HL-60/S4 treated with phorbol 12-myristate 13-acetate at 8.2 ng/mL for 4 days and 3 days (cell line): ENCODE measurements around the gene TNN.

ENCODE experiments used
- in situ Hi-C: fragments of 300-500 bp; cut with MboI; formaldehyde crosslinking; loops from 2 replicates; pipeline ENCODE4 v1.15.0; 2022; ENCODE audit warnings: low sequenced_read_pairs

Gene TNN

DNA sequence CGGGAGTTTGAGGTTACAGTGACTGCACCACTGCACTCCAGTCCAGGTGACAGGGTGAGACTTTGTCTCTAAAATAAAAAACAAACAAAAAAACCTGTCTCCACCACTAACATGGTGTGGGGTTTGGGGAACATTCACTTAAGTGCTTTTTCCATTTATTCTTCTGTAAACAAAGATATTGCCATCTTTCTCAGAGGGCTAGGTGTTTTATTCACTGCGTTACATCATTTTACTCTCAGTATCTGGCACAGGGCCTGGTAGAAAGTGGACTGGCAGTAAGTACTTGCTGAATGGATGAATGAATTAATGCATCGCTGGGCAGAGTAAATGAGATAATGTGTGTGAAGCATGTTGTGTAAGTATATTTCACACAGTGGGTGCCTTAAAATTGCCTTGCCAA is 104.9 kb downstream of the TNN start:
- in situ Hi-C loops: no loop called here

DNA sequence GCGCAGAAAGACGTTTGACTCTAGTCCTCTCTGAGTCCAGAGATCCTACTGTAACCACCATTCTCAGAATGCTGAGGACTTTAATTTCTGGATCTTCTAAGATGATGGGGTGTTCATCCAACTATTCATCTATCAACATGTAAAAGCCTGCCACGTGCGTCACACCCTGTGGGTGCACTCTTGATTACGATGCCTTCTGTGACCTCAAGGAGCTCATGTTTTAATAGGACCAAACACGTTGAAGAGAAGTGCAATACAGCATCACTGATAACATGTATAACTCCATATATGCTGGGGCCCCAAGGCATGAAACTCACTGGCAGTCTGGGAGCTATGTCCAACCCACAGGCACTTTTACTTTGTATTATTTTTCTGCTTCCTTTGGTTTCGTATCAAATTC is 105.9 kb downstream of the TNN start:
- in situ Hi-C loops: no loop called here

DNA sequence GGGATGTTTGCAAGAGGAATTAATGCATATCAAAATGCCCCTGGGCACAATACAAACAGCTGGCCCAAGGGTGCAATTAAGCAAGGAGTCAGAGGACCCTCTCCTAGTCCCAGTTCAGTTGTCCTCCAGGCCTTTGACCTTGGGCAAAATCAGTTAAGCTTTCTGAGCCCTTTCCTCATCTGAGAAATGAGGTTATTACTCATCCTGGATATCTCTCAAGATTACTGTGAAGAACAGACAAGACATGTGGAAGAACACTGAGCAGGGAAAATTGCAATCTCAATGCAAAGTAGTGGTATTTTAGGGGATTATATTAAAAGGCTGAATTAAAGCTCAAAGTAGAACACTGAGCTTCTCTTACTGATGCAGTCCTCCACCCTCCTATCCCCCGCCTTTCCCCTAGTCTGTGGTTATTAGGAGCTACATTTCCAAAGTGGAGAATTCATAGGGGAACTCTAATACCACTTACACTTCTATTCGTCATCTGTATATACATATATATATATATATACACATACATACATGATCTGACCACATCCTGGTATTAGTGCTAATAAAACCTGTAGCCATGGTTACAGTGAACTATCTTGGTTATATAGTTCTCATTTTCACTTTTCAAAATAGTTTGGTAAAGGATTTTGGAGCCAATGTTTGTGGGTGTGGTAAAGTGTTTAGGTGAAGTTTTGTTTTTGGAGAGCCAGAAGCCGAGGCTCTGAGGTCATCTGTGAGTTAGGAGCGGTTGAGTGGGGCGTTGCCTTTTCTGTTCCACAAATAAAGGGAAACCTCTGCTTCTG is 106.9 kb downstream of the TNN start:
- in situ Hi-C loops: no loop called here

DNA sequence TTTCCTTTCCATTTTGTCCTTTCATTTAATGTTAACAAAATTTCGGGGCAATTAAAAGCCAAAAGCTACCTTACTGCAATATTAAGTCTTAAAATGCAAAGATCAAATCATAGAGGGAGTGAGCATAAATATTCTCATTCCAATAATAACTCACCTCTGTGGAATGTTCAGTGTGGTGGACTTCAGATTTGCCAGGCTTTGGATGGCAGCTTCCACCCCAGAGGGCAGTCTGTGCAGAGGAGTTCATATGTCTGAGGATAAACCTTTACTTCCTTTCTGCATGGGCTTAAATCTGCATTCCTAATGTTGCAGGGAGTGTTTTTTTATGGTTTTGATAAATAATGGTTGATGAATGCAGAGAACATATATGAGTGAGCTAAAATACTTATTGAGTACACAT is 108.6 kb downstream of the TNN start:
- in situ Hi-C loops: no loop called here

DNA sequence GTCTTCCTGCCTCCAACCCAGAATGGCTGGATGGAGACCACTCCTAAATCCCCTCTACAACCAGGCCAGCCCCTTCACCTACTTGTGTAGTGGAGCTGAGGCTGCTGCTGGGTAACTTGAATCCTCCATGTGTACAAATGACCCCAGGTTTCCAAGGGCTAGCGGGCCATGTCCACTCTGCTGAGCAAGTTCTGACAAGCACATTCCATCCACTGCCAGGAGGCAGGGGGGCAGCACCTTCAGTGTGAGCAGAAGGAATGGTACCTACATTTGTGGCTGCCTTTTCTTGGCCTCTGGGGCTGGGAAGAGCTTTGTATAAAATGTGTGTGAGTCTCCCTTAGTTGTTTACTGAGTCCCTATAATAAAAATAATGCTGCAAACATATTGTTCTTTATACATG is 110.4 kb downstream of the TNN start:
- in situ Hi-C loops: no loop called here

DNA sequence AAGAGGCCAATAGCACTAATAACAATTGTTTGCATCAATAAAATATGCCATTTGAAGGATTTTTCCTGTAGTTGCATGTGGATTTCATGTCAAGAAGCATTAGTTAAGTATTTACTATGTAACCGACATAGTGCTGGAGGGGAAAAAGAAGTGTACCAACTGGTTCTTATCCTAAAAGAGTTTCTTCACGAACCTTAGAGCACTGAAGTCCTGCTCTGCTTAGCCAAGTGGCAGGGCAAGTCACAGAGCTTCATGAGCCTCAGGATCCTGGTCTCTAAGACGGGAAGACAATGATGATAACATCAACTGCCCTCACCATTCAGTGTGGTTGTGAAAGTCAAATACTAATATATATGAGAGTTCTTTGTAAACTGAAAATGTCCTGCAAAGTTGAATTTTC is 110.8 kb downstream of the TNN start:
- in situ Hi-C loops: no loop called here

DNA sequence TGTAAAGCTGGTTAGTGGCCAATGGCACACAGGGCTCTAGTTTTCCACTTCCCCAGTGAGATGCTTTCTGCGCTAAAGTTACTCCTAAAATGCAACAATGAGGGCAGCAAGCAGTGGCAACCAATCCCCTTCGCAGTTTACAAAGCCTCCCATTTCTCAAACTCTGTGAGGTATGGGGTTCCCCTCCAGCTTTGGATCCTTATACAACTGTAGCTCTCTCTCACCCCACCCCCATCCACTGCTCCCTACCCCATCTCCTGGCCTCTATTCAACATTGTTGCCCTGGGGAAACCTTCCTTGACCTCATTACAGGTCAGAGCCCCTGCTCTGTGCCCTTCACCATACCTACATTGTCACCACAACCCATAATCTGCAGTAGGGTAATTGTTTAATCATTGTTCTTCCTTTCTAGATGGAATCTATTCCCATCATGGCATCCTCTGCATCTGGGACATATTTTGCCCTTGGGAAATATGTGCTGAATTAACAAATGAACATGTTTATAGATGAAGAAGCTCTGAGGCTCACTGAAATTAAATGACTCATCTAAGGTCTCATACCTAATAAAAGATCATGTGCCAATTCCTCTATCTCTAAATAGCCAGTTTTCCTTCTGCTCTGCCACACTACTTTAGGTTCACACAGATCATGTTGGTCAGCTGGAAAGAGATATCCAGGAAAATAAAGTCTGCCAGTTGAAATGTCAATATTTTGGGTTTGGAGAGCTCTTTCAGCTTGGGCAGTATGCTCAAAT is 112.4 kb downstream of the TNN start:
- in situ Hi-C loops: no loop called here

DNA sequence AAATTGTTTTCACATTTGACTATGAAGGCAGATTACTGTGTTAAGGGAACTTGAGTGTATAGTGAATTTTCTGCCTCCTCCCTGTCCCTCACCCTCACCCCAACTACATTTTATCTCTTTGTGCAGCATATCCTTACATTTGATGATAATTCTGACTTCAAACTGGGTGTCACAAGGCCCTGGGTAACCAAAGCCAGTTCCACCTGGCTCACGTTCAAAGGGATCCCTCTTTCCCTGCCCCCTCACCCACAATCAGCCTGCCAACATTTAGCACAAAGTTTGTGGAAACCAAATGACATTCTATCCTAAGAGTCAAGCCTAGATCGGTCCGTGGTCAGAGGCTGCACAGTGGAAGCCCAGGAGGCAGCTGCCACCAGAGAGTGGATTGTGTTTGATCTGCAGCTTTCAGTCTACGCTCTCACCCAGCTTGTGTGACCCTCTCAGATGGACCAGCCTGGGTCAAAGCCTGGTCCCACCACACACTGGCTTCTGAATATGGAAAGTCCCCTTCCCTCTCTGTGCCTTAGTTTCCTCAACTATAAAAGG is 114.6 kb downstream of the TNN start:
- in situ Hi-C loops: no loop called here

DNA sequence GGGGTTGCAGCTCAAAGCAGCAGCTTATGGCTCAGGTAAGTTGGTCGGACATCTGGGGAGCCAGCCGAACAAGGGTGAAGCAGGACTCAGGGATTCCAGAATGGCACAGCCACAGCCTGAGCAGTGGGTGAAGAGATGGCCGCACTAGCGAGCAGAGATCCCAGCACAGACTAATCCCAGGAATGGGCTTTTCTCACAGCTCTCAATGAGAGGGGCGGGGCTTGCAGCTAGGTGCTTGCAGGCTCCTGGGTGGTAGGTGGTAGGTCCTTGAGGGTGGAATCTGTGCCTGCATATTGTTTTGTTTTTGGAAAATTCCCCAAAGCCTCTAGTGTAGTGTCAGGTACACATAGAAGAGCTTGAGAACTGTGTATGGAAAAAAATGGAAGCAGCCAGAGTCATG is 116.0 kb downstream of the TNN start:
- in situ Hi-C loops: no loop called here

DNA sequence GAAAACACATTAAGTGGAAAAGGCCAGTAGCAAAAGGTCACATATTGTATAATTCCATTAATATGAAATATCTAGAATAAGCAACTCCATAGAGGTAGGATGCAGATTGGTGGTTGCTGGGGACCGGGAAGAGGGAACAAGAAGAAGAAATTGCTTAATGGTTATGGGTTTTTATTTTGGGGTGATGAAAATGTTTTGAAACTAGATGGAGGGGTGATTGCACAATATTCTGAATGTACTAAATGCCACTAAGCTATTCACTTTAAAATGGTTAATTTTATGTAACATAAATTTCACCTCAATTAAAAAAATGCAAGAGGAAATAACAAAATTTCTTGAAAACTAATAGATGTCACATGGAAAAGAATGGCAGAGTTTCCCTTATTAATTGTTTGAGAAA is 118.3 kb downstream of the TNN start:
- in situ Hi-C loops: no loop called here

DNA sequence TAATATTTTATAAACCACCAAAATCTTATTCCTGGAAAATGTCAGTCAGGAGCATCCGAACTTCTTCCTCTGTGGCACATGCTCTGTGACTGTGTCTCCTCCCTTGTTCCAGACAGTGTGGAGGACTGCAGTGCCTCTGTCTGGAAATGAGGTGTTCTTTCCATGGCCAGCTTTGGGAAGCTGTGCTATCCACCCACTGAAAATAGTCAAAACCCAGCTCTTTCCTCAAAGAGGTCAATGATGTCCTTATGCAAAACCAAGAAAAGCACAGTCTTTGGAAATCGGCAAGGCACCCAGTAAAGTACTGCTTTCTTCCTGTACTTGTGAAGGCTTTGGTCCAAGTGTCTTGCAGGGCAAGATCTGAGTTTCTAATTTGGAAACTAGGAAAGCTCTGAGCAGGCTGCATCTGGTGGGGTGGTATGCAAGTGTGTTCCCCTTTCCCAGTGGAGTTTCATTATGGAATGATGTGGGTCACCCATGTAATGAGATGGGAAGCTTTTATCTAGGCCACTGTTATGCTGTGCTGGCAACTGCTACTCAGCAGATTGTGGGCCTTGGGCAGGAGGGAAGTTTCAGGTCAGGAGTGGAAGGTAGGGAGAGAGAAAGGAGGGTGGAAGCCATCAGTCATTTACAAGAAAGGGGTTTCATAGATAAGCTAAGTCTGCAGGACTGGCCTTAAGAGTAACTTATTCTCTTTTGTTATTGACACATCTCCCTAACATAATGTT is 119.0 kb downstream of the TNN start:
- in situ Hi-C loops: no loop called here

DNA sequence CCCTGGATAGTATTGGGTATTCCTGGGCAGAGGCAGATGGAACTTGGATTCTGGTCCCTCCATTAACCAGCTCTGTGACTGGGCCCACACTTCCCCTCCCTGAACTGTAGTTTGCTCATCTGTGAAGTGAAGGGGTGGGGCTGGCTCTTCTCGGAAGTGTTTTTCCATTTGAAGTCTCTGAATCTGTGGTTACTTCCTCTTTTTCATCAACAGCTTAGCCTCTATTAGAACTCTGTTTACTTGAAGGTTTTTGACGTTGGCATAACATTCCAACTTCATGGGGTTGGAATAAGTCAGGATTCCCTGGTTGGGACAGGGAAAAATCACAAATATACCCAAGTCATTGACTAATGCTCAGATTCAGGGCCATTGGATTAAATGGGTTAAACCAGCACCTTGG is 121.3 kb downstream of the TNN start:
- in situ Hi-C loops: no loop called here

DNA sequence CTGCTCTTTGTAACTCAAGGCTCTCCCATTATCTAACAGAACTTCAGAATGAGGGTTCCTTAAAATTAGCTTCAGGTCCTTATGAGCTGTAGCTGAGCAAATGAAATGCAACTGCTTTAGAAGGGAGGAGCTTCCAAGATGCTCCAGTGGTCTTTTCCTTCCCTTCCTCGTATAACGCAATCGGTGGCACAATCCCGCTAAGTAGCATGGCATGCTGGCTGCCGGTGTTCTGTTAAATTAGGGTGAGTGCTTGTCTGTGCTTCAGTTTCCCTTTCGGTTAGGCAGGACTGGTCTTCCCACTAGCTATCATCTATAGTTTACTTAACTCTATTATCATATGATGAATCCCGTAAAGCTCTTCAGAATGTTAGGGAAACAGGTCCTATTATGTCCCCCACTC is 124.0 kb downstream of the TNN start:
- in situ Hi-C loops: no loop called here

DNA sequence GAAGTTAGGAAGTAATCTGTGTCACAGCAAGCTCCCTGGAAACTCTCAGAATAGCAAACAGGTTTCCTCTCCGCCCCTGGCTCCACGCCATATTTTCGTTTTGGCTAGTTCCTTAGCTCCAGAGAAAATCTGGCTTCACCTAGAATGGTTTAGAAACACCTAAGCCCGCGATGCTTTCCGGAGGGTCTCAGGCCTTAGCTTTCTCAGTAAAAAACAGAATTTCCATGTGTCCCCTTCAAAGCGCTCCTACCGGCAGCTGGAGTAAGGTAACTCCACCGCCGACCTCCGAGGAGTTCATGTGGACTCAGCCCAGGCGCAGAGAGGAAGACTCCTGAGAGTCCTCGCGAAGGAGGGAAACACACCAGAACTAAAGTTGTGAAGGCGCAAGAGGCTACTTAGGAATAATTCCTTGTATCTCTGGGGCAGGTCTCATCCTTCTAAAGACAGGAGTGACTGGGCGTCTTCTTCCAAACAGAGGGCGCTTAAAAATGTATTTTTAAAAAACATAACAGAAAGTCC is 124.5 kb downstream of the TNN start:
- in situ Hi-C loops: no loop called here

DNA sequence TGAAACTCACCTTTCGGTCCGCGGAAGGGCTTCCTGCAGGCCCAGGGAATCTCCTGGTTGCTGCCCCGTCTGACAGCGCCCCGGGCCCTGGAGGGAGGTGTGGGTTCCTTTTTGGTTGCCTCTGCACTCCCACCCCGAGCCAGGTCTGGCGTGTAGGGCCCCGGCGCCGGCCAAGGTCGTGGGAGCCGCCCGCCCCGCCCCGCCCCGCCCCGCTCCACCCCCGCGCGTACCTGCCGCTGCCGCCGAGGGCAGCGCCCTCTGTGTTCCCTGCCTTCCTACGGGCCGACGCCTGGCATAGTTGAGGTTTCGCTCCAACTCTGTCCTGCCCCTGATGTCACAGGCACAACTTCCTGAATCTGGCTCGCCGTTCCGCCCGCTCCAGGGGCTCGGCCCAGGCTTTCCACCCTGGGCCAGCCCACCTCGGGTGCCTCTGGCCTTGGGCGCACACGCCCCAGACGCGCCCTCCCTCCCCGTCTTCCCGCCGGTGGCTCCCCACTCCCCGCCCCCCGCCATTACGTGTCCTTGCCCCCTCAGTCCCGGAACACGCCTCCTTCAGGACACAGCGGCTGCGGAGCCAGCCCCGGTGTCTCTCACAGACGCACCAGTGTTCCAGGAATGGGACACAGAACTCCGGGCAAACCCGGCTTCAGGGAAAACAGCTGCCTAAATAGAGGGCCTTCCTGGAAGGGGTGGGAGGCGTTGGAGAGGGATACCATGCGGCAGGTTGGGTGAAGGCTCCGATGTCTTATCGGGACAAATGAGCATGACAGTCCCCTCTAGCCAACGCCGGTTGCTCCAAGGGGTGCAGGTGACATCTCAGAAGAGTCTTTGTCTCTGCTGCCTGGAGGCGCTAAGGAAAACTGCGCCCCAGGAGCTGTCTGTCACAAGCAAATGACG is 125.2 kb downstream of the TNN start, which contains the start of gene KIAA0040:
TSS of gene KIAA0040 (minus strand) at position 147 of the 897 bp plus-strand sequence. CDS start 31,763 bp downstream, outside the sequence.
- in situ Hi-C loops: no loop called here

DNA sequence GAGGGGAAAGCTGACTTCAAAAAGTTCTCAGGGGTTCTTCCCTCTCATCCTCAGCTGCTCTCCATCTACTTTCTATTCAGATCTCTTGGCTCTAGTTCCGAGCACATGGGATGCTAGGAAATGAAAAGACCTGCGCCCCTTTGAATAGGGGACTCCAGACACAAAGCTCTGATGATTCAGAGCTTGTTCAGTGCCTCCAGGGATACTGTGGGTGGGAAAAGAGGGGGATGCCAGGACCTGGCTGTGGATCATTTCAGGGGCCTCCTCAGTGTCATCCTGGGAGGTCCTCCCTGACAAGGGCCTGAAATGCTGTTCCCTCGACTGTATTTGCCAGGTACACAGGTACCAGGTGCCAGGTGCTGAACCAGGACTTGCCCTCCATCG is 125.9 kb downstream of the TNN start:
- in situ Hi-C loops: no loop called here

DNA sequence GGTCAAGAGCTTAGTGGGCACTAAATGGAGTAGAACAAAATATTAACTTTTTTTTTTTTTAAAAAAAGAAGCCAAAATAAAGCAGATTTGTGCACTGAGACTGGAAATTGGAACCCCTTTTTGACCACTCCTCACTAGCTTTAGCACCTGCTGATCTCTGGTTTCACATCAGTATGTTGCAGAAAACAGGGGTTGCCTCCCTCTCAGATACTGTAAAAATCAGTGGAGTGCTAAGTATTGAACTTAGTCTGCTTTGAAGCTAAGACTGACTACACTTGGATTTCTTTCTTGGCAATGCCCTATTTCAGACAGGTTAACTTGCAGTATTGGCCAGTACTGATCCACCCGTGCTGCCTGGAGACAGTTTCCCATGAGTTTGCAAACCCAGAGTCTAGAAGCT is 127.6 kb downstream of the TNN start:
- in situ Hi-C loops: no loop called here

DNA sequence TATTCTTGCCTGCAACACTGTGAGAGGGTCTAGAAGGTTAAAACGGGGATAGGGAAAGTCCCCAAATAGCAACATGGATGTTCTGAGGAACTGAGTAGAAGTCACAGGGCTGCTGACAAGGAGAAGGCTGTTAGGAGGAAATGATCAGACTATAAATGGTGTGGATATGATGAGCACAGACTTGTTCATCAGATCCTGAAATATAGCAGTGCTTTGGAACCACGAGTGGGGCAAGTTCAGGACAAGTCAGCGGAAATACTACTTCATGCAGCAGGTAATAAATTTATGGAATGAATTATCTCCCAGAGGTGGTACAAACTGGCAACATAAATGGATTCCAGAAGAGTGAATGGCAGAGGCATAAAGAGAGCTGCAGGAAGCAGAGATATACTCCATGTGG is 128.2 kb downstream of the TNN start:
- in situ Hi-C loops: no loop called here

DNA sequence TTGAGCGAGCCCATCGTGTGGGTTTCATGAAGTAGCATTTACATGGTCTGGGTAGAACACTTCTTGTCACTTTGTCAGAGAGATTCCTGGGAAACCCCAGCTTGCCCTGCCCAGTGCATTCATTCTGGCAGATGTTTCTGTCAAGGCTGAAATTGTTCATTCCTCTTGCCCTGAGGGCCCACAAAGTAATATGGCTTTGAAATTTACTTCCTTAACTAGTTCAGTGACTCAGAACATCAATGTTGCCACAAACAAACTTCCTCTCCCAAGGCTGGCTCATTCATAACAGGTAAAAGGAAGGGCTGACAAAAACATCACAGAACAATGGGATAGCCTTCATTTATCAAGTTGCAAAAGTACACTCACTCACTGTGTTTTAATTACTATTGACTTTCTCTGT is 129.9 kb downstream of the TNN start:
- in situ Hi-C loops: no loop called here
